IMR-90 (cell line): ENCODE measurements around the gene ABCC9. TPM values are rescaled to one million over a fixed set of nuclear protein-coding genes. Genes with fewer than 3 reads are reported as not detected.

Source experiments
- ATAC-seq: fragments of 200-7000 bp; cut with Tn5 transposase; 2 replicates; pipeline ENCODE4 v1.9.1; 2020; ENCODE audit warnings: low read depth, mild to moderate bottlenecking, moderate library complexity
- BruUV-seq: library from RNA; stranded (reverse); fragments of 400-500 nt; replicated peaks from 2 replicates; lab custom pipeline; 2021; lab: Mats Ljungman, UMichigan
- CTCF ChIA-PET: fragments of 300-600 bp; formaldehyde crosslinking; extraction: SDS; loops from one replicate; lab custom pipeline; 2021; ENCODE audit warnings: antibody characterized with exemption; lab: Yijun Ruan, JAX
- POLR2A ChIA-PET: fragments of 300-600 bp; sonication (Branson Sonifier 250); formaldehyde crosslinking; loops from one replicate; lab custom pipeline; 2022; ENCODE audit warnings: antibody characterized with exemption; ENCODE audit not compliant: unreplicated experiment; lab: Charles Lee
- DNase-seq: peaks from one replicate; pipeline ENCODE4 v3.0.0; 2013
- H2AFZ ChIP-seq: replicated peaks from 2 replicates; pipeline ENCODE3; 2013; ENCODE audit warnings: low read length, mild to moderate bottlenecking; ENCODE audit not compliant: poor library complexity
- H2AK5ac ChIP-seq: 2 replicates; pipeline ENCODE4 v1.6.1; 2013; ENCODE audit warnings: low read depth, low read length, inconsistent platforms
- H2AK9ac ChIP-seq: replicated peaks from 2 replicates; pipeline ENCODE3; 2013; ENCODE audit warnings: mild to moderate bottlenecking, low read depth, low read length, moderate library complexity; ENCODE audit not compliant: poor library complexity
- H2BK120ac ChIP-seq: 2 replicates; pipeline ENCODE4 v1.6.1; 2013; ENCODE audit warnings: low read depth, low read length, inconsistent platforms
- H2BK15ac ChIP-seq: 3 replicates; pipeline ENCODE4 v1.6.1; 2013; ENCODE audit warnings: low read depth, low read length, inconsistent platforms
- H2BK20ac ChIP-seq: 2 replicates; pipeline ENCODE4 v1.6.1; 2013; ENCODE audit warnings: low read depth, mild to moderate bottlenecking, inconsistent platforms, low read length, moderate library complexity
- H2BK5ac ChIP-seq: 2 replicates; pipeline ENCODE4 v1.6.1; 2013; ENCODE audit warnings: mild to moderate bottlenecking, low read depth, low read length, inconsistent platforms; ENCODE audit not compliant: poor library complexity, severe bottlenecking
- H3K14ac ChIP-seq: replicated peaks from 2 replicates; pipeline ENCODE4 v1.6.1; 2013; ENCODE audit warnings: low read depth, low read length, inconsistent platforms
- H3K18ac ChIP-seq: 2 replicates; pipeline ENCODE4 v1.6.1; 2013; ENCODE audit warnings: low read depth, low read length, control low read depth
- H3K23ac ChIP-seq: 2 replicates; pipeline ENCODE4 v1.6.1; 2013; ENCODE audit warnings: low read depth, low read length, inconsistent platforms
- H3K27ac ChIP-seq: 2 replicates; pipeline ENCODE4 v1.5.1; 2013; ENCODE audit warnings: mild to moderate bottlenecking, control low read depth, low read length; ENCODE audit not compliant: insufficient read depth
- H3K27me3 ChIP-seq: 2 replicates; pipeline ENCODE4 v1.6.1; 2013; ENCODE audit warnings: low read length; ENCODE audit not compliant: control insufficient read depth, insufficient read depth
- H3K36me3 ChIP-seq: 2 replicates; pipeline ENCODE4 v1.6.1; 2013; ENCODE audit warnings: low read length, mixed read lengths; ENCODE audit not compliant: control insufficient read depth, insufficient read depth
- H3K4ac ChIP-seq: 2 replicates; pipeline ENCODE4 v1.6.1; 2013; ENCODE audit warnings: low read depth, low read length, inconsistent platforms
- H3K4me1 ChIP-seq: 2 replicates; pipeline ENCODE4 v1.6.1; 2013; ENCODE audit warnings: low read length, mixed read lengths; ENCODE audit not compliant: control insufficient read depth, insufficient read depth
- H3K4me2 ChIP-seq: 2 replicates; pipeline ENCODE4 v1.6.1; 2013; ENCODE audit warnings: low read depth, mild to moderate bottlenecking, control low read depth, low read length, moderate library complexity
- H3K4me3 ChIP-seq: 2 replicates; pipeline ENCODE4 v1.5.1; 2013; ENCODE audit warnings: low read depth, mild to moderate bottlenecking, control low read depth, low read length, moderate library complexity; ENCODE audit not compliant: insufficient read depth
- H3K56ac ChIP-seq: 2 replicates; pipeline ENCODE4 v1.6.1; 2013; ENCODE audit warnings: low read length, inconsistent platforms; ENCODE audit not compliant: insufficient read depth; ENCODE audit errors: extremely low read depth
- H3K79me1 ChIP-seq, 2 experiments: 2 replicates each; pipeline ENCODE4 v1.6.1; 2013; ENCODE audit warnings: low read length in 2 of 2, inconsistent platforms in 1 of 2, low read depth in 1 of 2
- H3K9ac ChIP-seq: 2 replicates; pipeline ENCODE4 v1.6.1; 2013; ENCODE audit warnings: low read depth, low read length, control low read depth
- H3K9me1 ChIP-seq: 2 replicates; pipeline ENCODE4 v1.6.1; 2013; ENCODE audit warnings: low read length, inconsistent platforms; ENCODE audit not compliant: insufficient read depth
- H3K9me3 ChIP-seq: 2 replicates; pipeline ENCODE4 v1.6.1; 2013; ENCODE audit warnings: low read length; ENCODE audit not compliant: control insufficient read depth, insufficient read depth
- H4K20me1 ChIP-seq: 2 replicates; pipeline ENCODE4 v1.6.1; 2013; ENCODE audit warnings: low read length, inconsistent platforms; ENCODE audit not compliant: insufficient read depth
- H4K5ac ChIP-seq: 2 replicates; pipeline ENCODE4 v1.6.1; 2013; ENCODE audit warnings: mild to moderate bottlenecking, low read depth, low read length, control low read depth
- H4K8ac ChIP-seq, 2 experiments: 2 replicates each; pipeline ENCODE4 v1.6.1; 2013; ENCODE audit warnings: low read depth in 2 of 2, low read length in 2 of 2, control low read depth in 1 of 2, inconsistent platforms in 1 of 2
- H4K91ac ChIP-seq: 2 replicates; pipeline ENCODE4 v1.6.1; 2013; ENCODE audit warnings: low read depth, low read length, inconsistent platforms; ENCODE audit not compliant: insufficient read depth
- CEBPB ChIP-seq: IDR thresholded peaks from 2 replicates; pipeline ENCODE4 v1.6.1; 2012; ENCODE audit warnings: low read depth, low read length, improper control_type of control experiment
- CTCF ChIP-seq: conservative IDR thresholded peaks from 2 replicates; pipeline ENCODE4 v1.5.1; 2012; ENCODE audit warnings: mild to moderate bottlenecking, low read depth, low read length, improper control_type of control experiment
- FOS ChIP-seq: fragments of 150-350 bp; IDR thresholded peaks from 2 replicates; pipeline ENCODE4 v1.6.1; 2016; ENCODE audit warnings: low read depth, low read length
- MAFK ChIP-seq: IDR thresholded peaks from 2 replicates; pipeline ENCODE4 v1.6.1; 2012; ENCODE audit warnings: low read depth, low read length, improper control_type of control experiment
- RAD21 ChIP-seq: IDR thresholded peaks from 2 replicates; pipeline ENCODE4 v1.6.1; 2012; ENCODE audit warnings: low read length, improper control_type of control experiment
- WGBS, 2 experiments: methylation state at CpG; one replicate each; pipeline versions ENCODE4 v1.1.5 to v1.1.7; 2013; ENCODE audit warnings: missing lambda C conversion rate in 2 of 2; ENCODE audit not compliant: insufficient read length in 1 of 2; ENCODE audit errors: extremely low coverage in 2 of 2; 5-methylcytosine and 5-hydroxymethylcytosine counted together
- dilution Hi-C: fragments of 300-500 bp; cut with HindIII; formaldehyde crosslinking; loops from one replicate; pipeline ENCODE4 v1.14.3; 2018; ENCODE audit warnings: low sequenced_read_pairs; ENCODE audit not compliant: unreplicated experiment
- in situ Hi-C: fragments of 300-500 bp; cut with MboI; formaldehyde crosslinking; loops from 3 replicates; pipeline ENCODE4 v1.14.3; 2019; ENCODE audit warnings: low sequenced_read_pairs, inconsistent platforms, mixed read lengths
- intact Hi-C: fragments of 100-400 bp; cut with micrococcal nuclease; formaldehyde crosslinking; loops from 2 replicates; pipeline ENCODE4 v1.10.0; 2022
- polyA plus RNA-seq, 3 experiments: library from polyadenylated mRNA; depleted of rRNA; stranded (reverse); fragments of >200 nt; gene quantifications; 2 replicates each; pipeline ENCODE4 v1.2.3, GENCODE V29; 2012; ENCODE audit warnings: low replicate concordance in 1 of 3
- total RNA-seq: library from RNA; depleted of rRNA; stranded (reverse); fragments of >200 nt; gene quantifications from 2 replicates; pipeline ENCODE4 v1.2.3, GENCODE V29; 2012

The ABCC9 gene
- total and polyA plus RNA-seq, 2 of the 4 experiments (the other 2 are of a cell fraction): 1.2 to 6.6 TPM

- Histone ChIP-seq H3K4ac (0 out of 2 replicates have a peak overlapping the region, but pooled peaks have one; percentile 6), H4K8ac (peak overlapping the region in 1 of 2 experiments; percentile 23; a peak in 1 of 4 replicates), H4K20me1 (no peaks in the 10 kb centered on the region), H4K91ac (0 out of 2 replicates have a peak overlapping the region, but pooled peaks have one; percentile 12), H3K36me3 (no peaks in the 10 kb centered on the region), H3K27ac (no peak overlapping the region), H3K23ac (no peak overlapping the region), H2AFZ (no peak overlapping the region), H3K4me1 (no peaks in the 10 kb centered on the region), H2BK5ac (peak overlapping the region; percentile 65), H2BK20ac (peak overlapping the region; percentile 39; the same call in 1 of the 2 replicates), H2BK15ac (no peak overlapping the region), H3K79me1 (no peaks in the 10 kb centered on the region), H3K9ac (no peak overlapping the region), H3K4me3 (no peak overlapping the region), H3K9me1 (peaks cover 6% of the 10 kb centered on the region; the same call in 1 of the 2 replicates), H2AK9ac (no peak overlapping the region), H2AK5ac (no peak overlapping the region), H4K5ac (peak overlapping the region; percentile 16; the same call in 1 of the 2 replicates), H2BK120ac (peak overlapping the region; percentile 50), H3K14ac (0 out of 2 replicates have a peak overlapping the region, but pooled peaks have one; percentile 48), H3K18ac (peak overlapping the region; percentile 43; the same call in 1 of the 2 replicates), H3K56ac (no peak overlapping the region), H3K27me3 (no peaks in the 10 kb centered on the region), H3K9me3 (no peaks in the 10 kb centered on the region), H3K4me2 (peak overlapping the region; percentile 45; the same call in 1 of the 2 replicates)
- dilution Hi-C loops: no loop called here
- intact Hi-C loops: no loop called here
- no TSS peak for BruUV-seq
- ChIA-PET CTCF (no interaction called here), POLR2A (no interaction called here)
- TF ChIP-seq MAFK (peak; percentile 39; the same call in 1 of the 2 replicates), RAD21 (no peak), CEBPB (peak; percentile 63; the same call in 1 of the 2 replicates), CTCF (no peak), FOS (peak; percentile 63)
- ATAC-seq (peak; percentile 72), DNase-seq (peak; percentile 90)
- in situ Hi-C loops: no loop called here
- no CpG with 5 or more reads among the region's 5 CpGs for WGBS, 2 experiments
Observed at GRCh38 chr12:21852251-21852650, 89.0 kb downstream of the ABCC9 start.
